DOHH2 (cell line): Measurements from ENCODE around the gene NLE1.

Experiments used
- H3F3A ChIP-seq: fragments of 200-600 bp; sonication (generic), shearing (Covaris generic); 2 replicates; pipeline ENCODE4 v1.6.0; 2016; ENCODE audit warnings: antibody characterized with exemption, mild to moderate bottlenecking; ENCODE audit not compliant: control insufficient read depth, insufficient read depth
- H3K27ac ChIP-seq: fragments of 200-600 bp; sonication (generic); 2 replicates; pipeline ENCODE4 v1.5.1; 2014; ENCODE audit warnings: low read depth, mild to moderate bottlenecking, low read length, moderate library complexity
- H3K27me3 ChIP-seq: fragments of 200-600 bp; sonication (generic); 2 replicates; pipeline ENCODE4 v1.6.1; 2014; ENCODE audit warnings: mild to moderate bottlenecking, low read length, mixed read lengths; ENCODE audit not compliant: control insufficient read depth
- H3K36me3 ChIP-seq: fragments of 200-600 bp; sonication (generic); 2 replicates; pipeline ENCODE4 v1.6.1; 2014; ENCODE audit warnings: mild to moderate bottlenecking, low read length, moderate library complexity, mixed read lengths; ENCODE audit not compliant: control insufficient read depth
- H3K4me1 ChIP-seq: fragments of 200-600 bp; sonication (generic); 2 replicates; pipeline ENCODE4 v1.6.1; 2014; ENCODE audit warnings: mild to moderate bottlenecking, low read length, mixed read lengths; ENCODE audit not compliant: control insufficient read depth
- H3K4me2 ChIP-seq: fragments of 200-600 bp; sonication (generic); 2 replicates; pipeline ENCODE4 v1.6.0; 2014; ENCODE audit warnings: mild to moderate bottlenecking, low read length, moderate library complexity
- H3K4me3 ChIP-seq: fragments of 200-600 bp; sonication (generic); 2 replicates; pipeline ENCODE4 v1.5.1; 2014; ENCODE audit warnings: mild to moderate bottlenecking, low read length, mixed read lengths
- H3K79me2 ChIP-seq: fragments of 200-600 bp; sonication (generic); 2 replicates; pipeline ENCODE4 v1.6.1; 2014; ENCODE audit warnings: mild to moderate bottlenecking, low read length, mixed read lengths; ENCODE audit not compliant: control insufficient read depth
- H3K9me2 ChIP-seq: fragments of 200-600 bp; sonication (generic); replicated peaks from 2 replicates; pipeline ENCODE4 v1.6.1; 2014; ENCODE audit warnings: mild to moderate bottlenecking, low read length, mixed read lengths; ENCODE audit not compliant: control insufficient read depth
- H3K9me3 ChIP-seq: fragments of 200-600 bp; sonication (generic); 2 replicates; pipeline ENCODE4 v1.6.1; 2014; ENCODE audit warnings: antibody characterized with exemption, low read length, mixed read lengths; ENCODE audit not compliant: control insufficient read depth, insufficient read depth
- H4K20me1 ChIP-seq: fragments of 200-600 bp; sonication (generic); 2 replicates; pipeline ENCODE4 v1.6.0; 2014; ENCODE audit warnings: low read depth, mild to moderate bottlenecking, antibody characterized with exemption, low read length, moderate library complexity; ENCODE audit not compliant: control insufficient read depth, insufficient read depth
- CTCF ChIP-seq: fragments of 200-600 bp; sonication (generic); IDR thresholded peaks from one replicate; pipeline ENCODE4 v1.5.1; 2014; ENCODE audit warnings: antibody characterized with exemption, mild to moderate bottlenecking, low read depth, low read length; ENCODE audit not compliant: poor library complexity, severe bottlenecking
- EZH2phosphoT487 ChIP-seq: fragments of 200-600 bp; sonication (generic); IDR thresholded peaks from 2 replicates; pipeline ENCODE4 v1.6.1; 2017; ENCODE audit warnings: borderline replicate concordance, mild to moderate bottlenecking, antibody characterized with exemption, low read length, moderate library complexity, mixed read lengths

NLE1 gene

GRCh38 chr17:35101036-35101435 is 41.1 kb downstream of the NLE1 start:
- H3K27me3 ChIP-seq, result no peaks in the 10 kb centered on the region
- no peaks in the 10 kb centered on the region for H3K9me2 ChIP-seq
- H3K27ac ChIP-seq, result no peak overlapping the region
- H3K36me3 ChIP-seq, result peaks cover 62% of the 10 kb centered on the region
- no peak overlapping the region for H3K4me3 ChIP-seq
- no peaks in the 10 kb centered on the region for H3K9me3 ChIP-seq
- H3K79me2 ChIP-seq, result no peaks in the 10 kb centered on the region
- no peaks in the 10 kb centered on the region; the same call in 1 of the 2 replicates for H3F3A ChIP-seq
- no peak overlapping the region for H3K4me2 ChIP-seq
- no peak for TF ChIP-seq CTCF
- TF ChIP-seq EZH2phosphoT487, result no peak
- peaks cover 2% of the 10 kb centered on the region; the same call in 1 of the 2 replicates for H3K4me1 ChIP-seq
- no peaks in the 10 kb centered on the region for H4K20me1 ChIP-seq

GRCh38 chr17:35099908-35100307 is 42.2 kb downstream of the NLE1 start:
- H3K4me1 ChIP-seq, result peaks cover 6% of the 10 kb centered on the region

GRCh38 chr17:35097776-35098175 is 44.3 kb downstream of the NLE1 start:
- H3K9me2 ChIP-seq, result no peaks in the 10 kb centered on the region
- TF ChIP-seq CTCF, result no peak
- peaks cover 6% of the 10 kb centered on the region for H3K4me1 ChIP-seq
- H3K27ac ChIP-seq, result no peak overlapping the region
- peaks cover 37% of the 10 kb centered on the region for H3K36me3 ChIP-seq
- H3K27me3 ChIP-seq, result no peaks in the 10 kb centered on the region
- no peaks in the 10 kb centered on the region; the same call in 1 of the 2 replicates for H3F3A ChIP-seq
- no peak overlapping the region for H3K4me3 ChIP-seq
- no peak overlapping the region for H3K4me2 ChIP-seq
- no peaks in the 10 kb centered on the region for H4K20me1 ChIP-seq
- no peaks in the 10 kb centered on the region for H3K79me2 ChIP-seq
- no peaks in the 10 kb centered on the region for H3K9me3 ChIP-seq

More at GRCh38 chr17:35099908-35100307, 42.2 kb downstream of the NLE1 start:
- no peaks in the 10 kb centered on the region for H3K9me3 ChIP-seq
- H3K27me3 ChIP-seq, result no peaks in the 10 kb centered on the region
- no peaks in the 10 kb centered on the region; the same call in 1 of the 2 replicates for H3F3A ChIP-seq
- H3K4me3 ChIP-seq, result no peak overlapping the region
- TF ChIP-seq CTCF, result no peak
- no peak for TF ChIP-seq EZH2phosphoT487
- no peak overlapping the region for H3K4me2 ChIP-seq
- no peaks in the 10 kb centered on the region for H3K79me2 ChIP-seq
- no peaks in the 10 kb centered on the region for H3K9me2 ChIP-seq
- peaks cover 51% of the 10 kb centered on the region for H3K36me3 ChIP-seq
- H3K27ac ChIP-seq, result no peak overlapping the region
- H4K20me1 ChIP-seq, result no peaks in the 10 kb centered on the region
